Colonic mucosa (tissue), 4 donors: ENCODE results near the gene KRTAP12-2. TPM values are rescaled to one million over a fixed set of nuclear protein-coding genes. Genes with fewer than 3 reads are reported as not detected.
"Not testable (repeated sequence)": the region's sequence is repeated elsewhere in the genome, so short reads cannot be mapped to it uniquely, and the experiment has no call there.

Experiments used
- DNase-seq: peaks from one replicate; pipeline ENCODE4 v3.0.0-alpha.2; 2020
- H3K27ac ChIP-seq: fragments of 200-600 bp; one replicate; pipeline ENCODE4 v1.8.0; 2021
- H3K27me3 ChIP-seq: fragments of 200-600 bp; one replicate; pipeline ENCODE4 v1.8.0; 2021
- H3K36me3 ChIP-seq: fragments of 200-600 bp; one replicate; pipeline ENCODE4 v1.8.0; 2021
- H3K4me1 ChIP-seq: fragments of 200-600 bp; one replicate; pipeline ENCODE4 v1.8.0; 2021; ENCODE audit warnings: mild to moderate bottlenecking
- H3K4me3 ChIP-seq: fragments of 200-600 bp; one replicate; pipeline ENCODE4 v1.8.0; 2021
- H3K9ac ChIP-seq, 2 donors: one replicate each; pipeline ENCODE4 v1.7.0; 2013; ENCODE audit warnings: control low read depth in 2 of 2, low read depth in 2 of 2, low read length in 2 of 2
- H3K9me3 ChIP-seq: fragments of 200-600 bp; one replicate; pipeline ENCODE4 v1.8.0; 2021
- intact Hi-C: fragments of 100-400 bp; cut with DNase I; formaldehyde crosslinking; loops from one replicate; pipeline ENCODE4 v1.14.1; 2022
- total RNA-seq, 2 donors: library from RNA; stranded (reverse); fragmentation: NEBNext Ultra II Directional in 1 of 2; extraction: Animal tissue kit (Norgen Biotek cat#: 25700) in 1 of 2; gene quantifications; one replicate each; pipeline ENCODE4 v1.2.1, GENCODE V29; 2021
- TF ChIP-seq, protein P1 (sequence below): fragments of 200-600 bp; IDR thresholded peaks from one replicate; pipeline ENCODE4 v1.8.0; 2022; ENCODE audit warnings: antibody characterized with exemption, mild to moderate bottlenecking
- donor health status: healthy.
- donor health status: DM: no; HTN: no; CAD: no.
- donor health status: DM: no; HTN: no; CAD: no.

Gene KRTAP12-2
- total RNA-seq, 2 donors from 2014 or later: not detected

DNA sequence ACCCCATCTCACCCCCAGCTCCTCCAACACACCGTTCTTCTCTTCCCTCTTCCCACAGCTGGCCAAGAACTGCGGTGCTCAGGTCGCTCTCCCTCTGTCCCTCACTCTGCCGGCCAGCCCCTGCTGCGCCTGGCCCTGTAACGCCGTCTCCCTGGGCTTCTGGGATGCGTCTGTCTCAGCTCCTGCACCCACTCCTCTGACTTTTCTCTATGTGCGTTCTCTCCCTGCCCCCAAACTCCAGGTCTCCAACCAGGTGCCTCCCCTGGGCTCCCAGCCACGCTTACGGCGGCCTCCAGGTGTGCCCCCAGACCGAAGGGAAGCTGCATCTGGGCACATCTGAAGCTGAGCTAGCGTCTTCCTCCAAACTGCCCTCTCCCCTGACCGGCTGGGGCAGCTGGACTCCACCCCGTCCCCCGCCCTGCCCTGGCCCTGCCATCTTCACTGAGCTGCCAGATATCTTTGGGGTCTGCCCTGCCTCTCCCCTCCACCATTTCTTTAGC is 32.8 kb upstream of the KRTAP12-2 start:
- H3K9ac ChIP-seq: no peak overlapping the region
- no peaks in the 10 kb centered on the region for H3K4me1 ChIP-seq
- no peak overlapping the region for H3K27ac ChIP-seq
- no peaks in the 10 kb centered on the region for H3K36me3 ChIP-seq
- intact Hi-C loops: no loop called here
- TF ChIP-seq, protein P1, sequence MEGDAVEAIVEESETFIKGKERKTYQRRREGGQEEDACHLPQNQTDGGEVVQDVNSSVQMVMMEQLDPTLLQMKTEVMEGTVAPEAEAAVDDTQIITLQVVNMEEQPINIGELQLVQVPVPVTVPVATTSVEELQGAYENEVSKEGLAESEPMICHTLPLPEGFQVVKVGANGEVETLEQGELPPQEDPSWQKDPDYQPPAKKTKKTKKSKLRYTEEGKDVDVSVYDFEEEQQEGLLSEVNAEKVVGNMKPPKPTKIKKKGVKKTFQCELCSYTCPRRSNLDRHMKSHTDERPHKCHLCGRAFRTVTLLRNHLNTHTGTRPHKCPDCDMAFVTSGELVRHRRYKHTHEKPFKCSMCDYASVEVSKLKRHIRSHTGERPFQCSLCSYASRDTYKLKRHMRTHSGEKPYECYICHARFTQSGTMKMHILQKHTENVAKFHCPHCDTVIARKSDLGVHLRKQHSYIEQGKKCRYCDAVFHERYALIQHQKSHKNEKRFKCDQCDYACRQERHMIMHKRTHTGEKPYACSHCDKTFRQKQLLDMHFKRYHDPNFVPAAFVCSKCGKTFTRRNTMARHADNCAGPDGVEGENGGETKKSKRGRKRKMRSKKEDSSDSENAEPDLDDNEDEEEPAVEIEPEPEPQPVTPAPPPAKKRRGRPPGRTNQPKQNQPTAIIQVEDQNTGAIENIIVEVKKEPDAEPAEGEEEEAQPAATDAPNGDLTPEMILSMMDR: no peak
- H3K9me3 ChIP-seq: no peaks in the 10 kb centered on the region
- DNase-seq: peak; percentile 13
- no peak overlapping the region for H3K4me3 ChIP-seq
- peaks cover 16% of the 10 kb centered on the region for H3K27me3 ChIP-seq

DNA sequence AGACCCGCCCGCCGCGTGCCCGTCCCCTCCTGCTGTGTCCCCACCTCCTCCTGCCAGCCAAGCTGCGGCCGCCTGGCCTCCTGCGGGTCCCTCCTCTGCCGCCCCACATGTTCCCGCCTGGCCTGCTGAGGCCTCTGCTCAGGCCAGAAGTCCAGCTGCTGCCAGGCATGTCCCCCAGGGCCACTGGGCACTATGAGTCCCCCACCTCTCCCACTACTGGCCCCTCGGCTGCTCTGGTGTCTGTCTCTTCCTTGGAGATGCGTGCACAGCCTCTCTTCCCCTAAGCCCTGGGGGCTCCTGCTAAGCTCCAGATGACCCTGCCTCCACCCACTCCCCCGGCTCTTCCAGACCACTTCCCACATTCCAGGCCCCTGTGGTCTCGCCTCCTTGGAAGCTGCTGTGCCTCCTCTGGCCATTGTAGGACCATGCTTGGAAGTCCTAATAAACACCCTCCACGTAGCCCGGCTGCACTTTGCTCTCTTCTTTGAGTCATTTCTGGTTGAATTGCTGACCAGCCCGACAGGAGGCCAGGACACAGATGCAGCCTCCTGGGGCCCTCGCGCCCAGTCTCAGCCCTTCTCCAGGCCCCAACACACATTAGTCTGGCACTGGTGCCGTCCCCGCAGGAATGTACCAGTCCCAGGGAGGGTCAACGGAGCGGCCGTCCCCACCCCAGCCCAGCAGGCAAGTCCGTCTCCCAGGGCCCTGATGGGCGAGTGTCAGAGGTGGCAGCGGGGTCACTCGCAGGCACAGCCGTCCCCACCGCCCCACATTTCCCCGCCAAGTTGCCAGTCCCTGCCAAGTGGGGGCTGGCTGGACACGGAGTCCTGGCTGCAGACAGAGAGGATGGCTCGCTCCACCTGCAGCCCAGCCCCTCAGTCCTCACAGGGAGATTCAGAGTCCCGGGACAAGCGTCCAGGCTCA is 31.3 kb upstream of the KRTAP12-2 start:
- no peak overlapping the region for H3K27ac ChIP-seq
- H3K36me3 ChIP-seq: no peaks in the 10 kb centered on the region
- TF ChIP-seq, protein P1: no peak
- peak; percentile 10 for DNase-seq
- no peaks in the 10 kb centered on the region for H3K4me1 ChIP-seq
- H3K9me3 ChIP-seq: no peaks in the 10 kb centered on the region
- H3K9ac ChIP-seq: no peak overlapping the region
- H3K4me3 ChIP-seq: no peak overlapping the region
- H3K27me3 ChIP-seq: peaks cover 12% of the 10 kb centered on the region
- intact Hi-C loops: no loop called here

DNA sequence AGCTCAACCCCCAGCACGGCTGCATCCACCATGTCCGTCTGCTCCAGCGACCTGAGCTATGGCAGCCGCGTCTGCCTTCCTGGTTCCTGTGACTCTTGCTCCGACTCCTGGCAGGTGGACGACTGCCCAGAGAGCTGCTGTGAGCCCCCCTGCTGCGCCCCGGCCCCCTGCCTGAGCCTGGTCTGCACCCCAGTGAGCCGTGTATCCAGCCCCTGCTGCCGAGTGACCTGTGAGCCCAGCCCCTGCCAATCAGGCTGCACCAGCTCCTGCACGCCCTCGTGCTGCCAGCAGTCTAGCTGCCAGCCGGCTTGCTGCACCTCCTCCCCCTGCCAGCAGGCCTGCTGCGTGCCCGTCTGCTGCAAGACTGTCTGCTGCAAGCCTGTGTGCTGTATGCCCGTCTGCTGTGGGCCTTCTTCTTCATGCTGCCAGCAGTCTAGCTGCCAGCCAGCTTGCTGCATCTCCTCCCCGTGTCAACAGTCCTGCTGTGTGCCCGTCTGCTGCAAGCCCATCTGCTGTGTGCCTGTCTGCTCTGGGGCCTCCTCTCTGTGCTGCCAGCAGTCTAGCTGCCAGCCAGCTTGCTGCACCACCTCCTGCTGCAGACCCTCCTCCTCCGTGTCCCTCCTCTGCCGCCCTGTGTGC is 30.6 kb upstream of the KRTAP12-2 start, which contains the start of gene KRTAP10-12:
KRTAP10-12 (plus strand) TSS at position 1 of the 639 bp plus-strand sequence; CDS start at position 31, 30 bp downstream.
- H3K9ac ChIP-seq, intact Hi-C loops, H3K9me3 ChIP-seq, H3K36me3 ChIP-seq, H3K4me3 ChIP-seq, H3K27ac ChIP-seq, DNase-seq, H3K4me1 ChIP-seq: not testable (repeated sequence)
- peaks cover 11% of the 10 kb centered on the region for H3K27me3 ChIP-seq

DNA sequence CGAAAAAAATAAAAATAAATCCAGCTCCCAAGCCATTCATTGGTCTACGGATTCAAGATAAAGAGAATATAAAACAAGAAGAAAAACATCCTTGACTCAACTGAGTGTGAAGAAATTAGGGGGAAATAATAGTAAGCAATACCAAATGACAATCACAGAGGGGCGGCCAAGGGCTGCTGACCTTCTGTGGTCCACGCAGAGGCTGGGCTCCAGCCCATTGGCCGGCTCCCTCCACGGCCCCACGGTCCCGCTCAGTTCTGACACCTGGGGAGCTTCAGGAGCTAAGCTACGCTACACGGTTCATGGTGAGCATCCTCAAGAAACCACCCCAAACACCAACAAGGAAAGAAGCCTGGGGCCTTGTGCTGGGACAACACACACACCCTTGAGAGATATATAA is 29.8 kb upstream of the KRTAP12-2 start:
- peaks cover 11% of the 10 kb centered on the region for H3K27me3 ChIP-seq

DNA sequence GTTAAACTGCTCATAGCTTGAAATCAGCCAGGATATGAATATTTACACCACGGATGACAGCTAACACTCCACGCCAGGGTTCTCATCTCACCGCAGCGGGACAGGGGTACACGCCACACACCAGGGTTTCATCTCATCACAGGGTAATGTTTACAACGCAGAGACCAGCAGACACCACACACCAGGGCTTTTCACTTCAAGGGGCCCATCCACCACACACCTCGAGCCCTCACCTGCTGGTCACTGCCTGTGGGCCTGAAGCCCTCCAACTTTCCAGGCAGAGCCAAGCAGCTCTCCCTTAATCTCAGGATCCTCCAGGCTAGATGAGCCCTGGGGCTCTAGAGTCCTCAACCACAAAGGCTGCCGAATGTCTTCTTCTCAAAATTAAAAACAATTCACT is 28.9 kb upstream of the KRTAP12-2 start:
- Histone ChIP-seq H3K36me3 (no peaks in the 10 kb centered on the region), H3K4me1 (no peaks in the 10 kb centered on the region), H3K4me3 (no peak overlapping the region), H3K9me3 (no peaks in the 10 kb centered on the region), H3K27ac (no peak overlapping the region), H3K9ac (no peak overlapping the region), H3K27me3 (peaks cover 11% of the 10 kb centered on the region)
- TF ChIP-seq, protein P1: no peak
- intact Hi-C loops: no loop called here
- no peak for DNase-seq

More for the DNA sequence above, 29.8 kb upstream of the KRTAP12-2 start:
- Histone ChIP-seq H3K36me3 (no peaks in the 10 kb centered on the region), H3K4me1 (no peaks in the 10 kb centered on the region), H3K4me3 (no peak overlapping the region), H3K9me3 (no peaks in the 10 kb centered on the region), H3K27ac (no peak overlapping the region), H3K9ac (no peak overlapping the region)
- intact Hi-C loops: no loop called here
- no peak for DNase-seq
- TF ChIP-seq, protein P1: no peak
